Stimulated activated naive B cell treated with anti-CD40 and anti-IgM and Interleukin-4, amounts not matched to agents 10 μg/mL and 1 μg/mL and 100 μg/mL, for 72 hours (primary cell): ENCODE measurements around the gene CDC42SE2.
"Not testable (repeated sequence)": the region's sequence is repeated elsewhere in the genome, so short reads cannot be mapped to it uniquely, and the experiment has no call there.

Experiments used
- ATAC-seq, 2 donors: fragments of 150-1000 bp; cut with Tn5 transposase; replicated peaks; 2 replicates each; pipeline ENCODE4 v1.10.0; 2021; ENCODE audit warnings: moderate library complexity in 1 of 2
- DNase-seq: peaks from one replicate; pipeline ENCODE4 v3.0.0; 2021
- H3K27ac Mint-ChIP-seq: one replicate; pipeline ENCODE4 v1.8.0; 2022; ENCODE audit warnings: mild to moderate bottlenecking, mixed read lengths
- H3K27me3 Mint-ChIP-seq, 2 donors: one replicate each; pipeline ENCODE4 v1.8.0; 2022; ENCODE audit warnings: mixed read lengths in 2 of 2
- H3K36me3 Mint-ChIP-seq, 2 donors: one replicate each; pipeline ENCODE4 v1.8.0; 2022; ENCODE audit warnings: mixed read lengths in 2 of 2, mild to moderate bottlenecking in 1 of 2
- H3K4me1 Mint-ChIP-seq, 2 donors: one replicate each; pipeline ENCODE4 v1.8.0; 2022; ENCODE audit warnings: mixed read lengths in 2 of 2, mild to moderate bottlenecking in 1 of 2
- H3K4me3 Mint-ChIP-seq, 2 donors: one replicate each; pipeline ENCODE4 v1.8.0; 2022; ENCODE audit warnings: mild to moderate bottlenecking in 2 of 2, mixed read lengths in 2 of 2, moderate library complexity in 1 of 2
- H3K9me3 Mint-ChIP-seq, 2 donors: one replicate each; pipeline ENCODE4 v1.8.0; 2022; ENCODE audit warnings: mixed read lengths in 2 of 2, mild to moderate bottlenecking in 1 of 2

CDC42SE2 gene

GRCh38 chr5:131229623-131230022, 34.2 kb upstream of the CDC42SE2 start:
- H3K27ac Mint-ChIP-seq, result peak overlapping the region; percentile 56
- no peaks in the 10 kb centered on the region for H3K9me3 Mint-ChIP-seq
- no peaks in the 10 kb centered on the region for H3K36me3 Mint-ChIP-seq
- DNase-seq, result no peak
- H3K27me3 Mint-ChIP-seq, result no peaks in the 10 kb centered on the region
- H3K4me1 Mint-ChIP-seq, result peaks cover 7 to 25% of the 10 kb centered on the region in 2 donors
- peak overlapping the region; percentile 32 to 64 for H3K4me3 Mint-ChIP-seq
- peak; percentile 50 to 54 for ATAC-seq

- Mint-ChIP-seq H3K27me3 (no peaks in the 10 kb centered on the region), H3K36me3 (no peaks in the 10 kb centered on the region), H3K4me3 (no peak overlapping the region), H3K27ac (no peak overlapping the region), H3K9me3 (no peaks in the 10 kb centered on the region), H3K4me1 (peaks cover 7 to 25% of the 10 kb centered on the region in 2 donors)
- DNase-seq, result no peak
- peak in 1 of 2 donors; percentile 56 for ATAC-seq
Measured at GRCh38 chr5:131230406-131230805, 33.4 kb upstream of the CDC42SE2 start.

GRCh38 chr5:131239686-131240085, 24.2 kb upstream of the CDC42SE2 start:
- Mint-ChIP-seq H3K9me3 (no peaks in the 10 kb centered on the region), H3K36me3 (peaks cover 0 to 8% of the 10 kb centered on the region in 2 donors), H3K27ac (no peak overlapping the region), H3K4me3 (no peak overlapping the region), H3K27me3 (no peaks in the 10 kb centered on the region), H3K4me1 (peaks cover 9 to 25% of the 10 kb centered on the region in 2 donors)
- ATAC-seq, result no peak
- DNase-seq, result no peak

GRCh38 chr5:131242728-131243255, 21.1 kb upstream of the CDC42SE2 start:
- DNase-seq, result no peak
- Mint-ChIP-seq H3K4me3 (no peak overlapping the region), H3K27me3 (no peaks in the 10 kb centered on the region), H3K9me3 (no peaks in the 10 kb centered on the region), H3K27ac (no peak overlapping the region), H3K36me3 (peaks cover 0 to 6% of the 10 kb centered on the region in 2 donors), H3K4me1 (peaks cover 9 to 28% of the 10 kb centered on the region in 2 donors)
- ATAC-seq, result peak in 1 of 2 donors; percentile 54

GRCh38 chr5:131245312-131245711, 18.5 kb upstream of the CDC42SE2 start:
- Mint-ChIP-seq H3K9me3 (no peaks in the 10 kb centered on the region), H3K4me1 (peaks cover 16 to 41% of the 10 kb centered on the region in 2 donors), H3K27me3 (no peaks in the 10 kb centered on the region), H3K4me3 (no peak overlapping the region), H3K36me3 (peaks cover 0 to 4% of the 10 kb centered on the region in 2 donors), H3K27ac (no peak overlapping the region)
- no peak for DNase-seq
- no peak for ATAC-seq

- no peak overlapping the region for H3K27ac Mint-ChIP-seq
Measured at GRCh38 chr5:131245948-131246347, 17.9 kb upstream of the CDC42SE2 start.

GRCh38 chr5:131246504-131246903, 17.3 kb upstream of the CDC42SE2 start:
- Mint-ChIP-seq H3K4me1 (peaks cover 20 to 53% of the 10 kb centered on the region in 2 donors), H3K27me3 (no peaks in the 10 kb centered on the region), H3K36me3 (peaks cover 0 to 2% of the 10 kb centered on the region in 2 donors), H3K9me3 (no peaks in the 10 kb centered on the region), H3K4me3 (no peak overlapping the region), H3K27ac (no peak overlapping the region)
- ATAC-seq (no peak), DNase-seq (no peak)

More at GRCh38 chr5:131245948-131246347, 17.9 kb upstream of the CDC42SE2 start:
- H3K36me3 Mint-ChIP-seq, result peaks cover 0 to 4% of the 10 kb centered on the region in 2 donors
- peaks cover 20 to 47% of the 10 kb centered on the region in 2 donors for H3K4me1 Mint-ChIP-seq
- ATAC-seq (no peak), DNase-seq (no peak)
- H3K27me3 Mint-ChIP-seq, result no peaks in the 10 kb centered on the region
- H3K4me3 Mint-ChIP-seq, result no peak overlapping the region
- H3K9me3 Mint-ChIP-seq, result no peaks in the 10 kb centered on the region

GRCh38 chr5:131250751-131251475, 12.9 kb upstream of the CDC42SE2 start:
- Mint-ChIP-seq H3K27me3 (no peaks in the 10 kb centered on the region), H3K4me1 (peaks cover 24 to 59% of the 10 kb centered on the region in 2 donors), H3K9me3 (peaks cover 0 to 1% of the 10 kb centered on the region in 2 donors), H3K4me3 (peak overlapping the region; percentile 53 to 62), H3K36me3 (peaks cover 0 to 3% of the 10 kb centered on the region in 2 donors), H3K27ac (peak overlapping the region; percentile 51)
- ATAC-seq, result no peak
- DNase-seq, result no peak

- peak overlapping the region; percentile 89 to 96 for H3K4me3 Mint-ChIP-seq
- no peaks in the 10 kb centered on the region for H3K27me3 Mint-ChIP-seq
- peak overlapping the region; percentile 96 for H3K27ac Mint-ChIP-seq
- DNase-seq (peak; percentile 70), ATAC-seq (peak; percentile 87 to 89)
- H3K9me3 Mint-ChIP-seq, result peaks cover 0 to 1% of the 10 kb centered on the region in 2 donors
- peaks cover 36 to 76% of the 10 kb centered on the region in 2 donors for H3K4me1 Mint-ChIP-seq
- peaks cover 5 to 12% of the 10 kb centered on the region in 2 donors for H3K36me3 Mint-ChIP-seq
Measured at GRCh38 chr5:131252824-131253171, 11.1 kb upstream of the CDC42SE2 start.

- H3K9me3 Mint-ChIP-seq, H3K27me3 Mint-ChIP-seq, ATAC-seq, DNase-seq: not testable (repeated sequence)
- peaks cover 40 to 80% of the 10 kb centered on the region in 2 donors for H3K4me1 Mint-ChIP-seq
- peaks cover 15 to 19% of the 10 kb centered on the region in 2 donors for H3K36me3 Mint-ChIP-seq
- H3K27ac Mint-ChIP-seq, result peak overlapping the region; percentile 22
- peak overlapping the region; percentile 39 to 51 for H3K4me3 Mint-ChIP-seq
Measured at GRCh38 chr5:131254025-131254424, 9.8 kb upstream of the CDC42SE2 start.

- Mint-ChIP-seq H3K4me3 (no peak overlapping the region), H3K9me3 (peaks cover 0 to 1% of the 10 kb centered on the region in 2 donors), H3K27ac (no peak overlapping the region), H3K36me3 (peaks cover 17 to 20% of the 10 kb centered on the region in 2 donors), H3K27me3 (no peaks in the 10 kb centered on the region), H3K4me1 (peaks cover 37 to 79% of the 10 kb centered on the region in 2 donors)
- ATAC-seq (no peak), DNase-seq (no peak)
Measured at GRCh38 chr5:131254741-131255140, 9.1 kb upstream of the CDC42SE2 start.

GRCh38 chr5:131256507-131256823, 7.4 kb upstream of the CDC42SE2 start:
- Mint-ChIP-seq H3K36me3 (peaks cover 17 to 20% of the 10 kb centered on the region in 2 donors), H3K4me3 (peak overlapping the region; percentile 4 to 37), H3K9me3 (peaks cover 0 to 1% of the 10 kb centered on the region in 2 donors), H3K27ac (peak overlapping the region; percentile 93), H3K4me1 (peaks cover 29 to 62% of the 10 kb centered on the region in 2 donors), H3K27me3 (no peaks in the 10 kb centered on the region)
- DNase-seq (no peak), ATAC-seq (no peak)

- peaks cover 18 to 23% of the 10 kb centered on the region in 2 donors for H3K36me3 Mint-ChIP-seq
- H3K27ac Mint-ChIP-seq, result peak overlapping the region; percentile 80
- DNase-seq, result no peak
- H3K27me3 Mint-ChIP-seq, result no peaks in the 10 kb centered on the region
- H3K4me1 Mint-ChIP-seq, result peaks cover 26 to 53% of the 10 kb centered on the region in 2 donors
- no peak overlapping the region for H3K4me3 Mint-ChIP-seq
- no peak for ATAC-seq
- H3K9me3 Mint-ChIP-seq, result no peaks in the 10 kb centered on the region
Measured at GRCh38 chr5:131258733-131259132, 5.1 kb upstream of the CDC42SE2 start.

GRCh38 chr5:131259326-131259725, 4.5 kb upstream of the CDC42SE2 start:
- H3K27me3 Mint-ChIP-seq, result no peaks in the 10 kb centered on the region
- H3K4me1 Mint-ChIP-seq, result peaks cover 26 to 48% of the 10 kb centered on the region in 2 donors
- DNase-seq (no peak), ATAC-seq (no peak)
- H3K9me3 Mint-ChIP-seq, result no peaks in the 10 kb centered on the region
- H3K4me3 Mint-ChIP-seq, result no peak overlapping the region
- peak overlapping the region; percentile 63 for H3K27ac Mint-ChIP-seq
- H3K36me3 Mint-ChIP-seq, result peaks cover 18 to 23% of the 10 kb centered on the region in 2 donors

GRCh38 chr5:131260895-131261294, 3.0 kb upstream of the CDC42SE2 start:
- Mint-ChIP-seq H3K27me3 (no peaks in the 10 kb centered on the region), H3K36me3 (peaks cover 17 to 23% of the 10 kb centered on the region in 2 donors), H3K4me1 (peaks cover 25 to 44% of the 10 kb centered on the region in 2 donors), H3K9me3 (no peaks in the 10 kb centered on the region), H3K27ac (no peak overlapping the region), H3K4me3 (no peak overlapping the region)
- ATAC-seq, result no peak
- DNase-seq, result no peak
